ENCODE results near the gene MRGPRD.

Gene MRGPRD

GRCh38 chr11:68997995-68998348 lies 17.2 kb upstream of the MRGPRD start:
- no peak for DNase-seq (ENCODE audit: low read depth)
- H3K4me3 ChIP-seq (ENCODE audit: low read depth, low read length) = no peak overlapping the region
- TF ChIP-seq, protein P1, sequence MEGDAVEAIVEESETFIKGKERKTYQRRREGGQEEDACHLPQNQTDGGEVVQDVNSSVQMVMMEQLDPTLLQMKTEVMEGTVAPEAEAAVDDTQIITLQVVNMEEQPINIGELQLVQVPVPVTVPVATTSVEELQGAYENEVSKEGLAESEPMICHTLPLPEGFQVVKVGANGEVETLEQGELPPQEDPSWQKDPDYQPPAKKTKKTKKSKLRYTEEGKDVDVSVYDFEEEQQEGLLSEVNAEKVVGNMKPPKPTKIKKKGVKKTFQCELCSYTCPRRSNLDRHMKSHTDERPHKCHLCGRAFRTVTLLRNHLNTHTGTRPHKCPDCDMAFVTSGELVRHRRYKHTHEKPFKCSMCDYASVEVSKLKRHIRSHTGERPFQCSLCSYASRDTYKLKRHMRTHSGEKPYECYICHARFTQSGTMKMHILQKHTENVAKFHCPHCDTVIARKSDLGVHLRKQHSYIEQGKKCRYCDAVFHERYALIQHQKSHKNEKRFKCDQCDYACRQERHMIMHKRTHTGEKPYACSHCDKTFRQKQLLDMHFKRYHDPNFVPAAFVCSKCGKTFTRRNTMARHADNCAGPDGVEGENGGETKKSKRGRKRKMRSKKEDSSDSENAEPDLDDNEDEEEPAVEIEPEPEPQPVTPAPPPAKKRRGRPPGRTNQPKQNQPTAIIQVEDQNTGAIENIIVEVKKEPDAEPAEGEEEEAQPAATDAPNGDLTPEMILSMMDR (conservative IDR thresholded peaks at IDR 0.05; ENCODE audit: low read depth, low read length) = no peak

GRCh38 chr11:68997124-68997994 lies 16.6 kb upstream of the MRGPRD start:
- no peak for DNase-seq (ENCODE audit: low read depth)

GRCh38 chr11:68996376-68997123 lies 15.8 kb upstream of the MRGPRD start:
- no peak for DNase-seq (ENCODE audit: low read depth)
- no peak overlapping the region for H3K4me3 ChIP-seq (ENCODE audit: low read depth, low read length)
- TF ChIP-seq, protein P1 (conservative IDR thresholded peaks at IDR 0.05; ENCODE audit: low read depth, low read length) = no peak

More at GRCh38 chr11:68997124-68997994, 16.6 kb upstream of the MRGPRD start:
- no peak overlapping the region for H3K4me3 ChIP-seq (ENCODE audit: low read depth, low read length)
- TF ChIP-seq, protein P1 (conservative IDR thresholded peaks at IDR 0.05; ENCODE audit: low read depth, low read length) = no peak

DNA sequence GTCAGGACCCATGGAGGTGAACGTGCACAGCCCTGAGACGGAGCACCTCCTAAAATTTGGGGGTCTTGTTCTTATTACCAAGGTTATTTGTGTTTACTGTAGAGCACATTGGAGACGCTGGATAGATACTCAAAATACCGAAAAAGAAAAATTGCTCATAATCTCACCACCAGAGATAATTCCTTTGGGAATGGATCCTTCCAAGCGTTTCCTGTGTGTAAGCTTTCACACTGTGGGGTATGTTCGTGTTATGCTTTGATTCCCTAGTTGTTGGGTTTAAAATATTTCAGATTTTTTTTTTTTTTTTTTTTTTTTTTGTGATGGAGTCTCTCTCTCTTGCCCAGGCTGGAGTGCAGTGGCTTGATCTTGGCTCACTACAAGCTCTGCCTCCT lies 14.1 kb upstream of the MRGPRD start:
- no peak overlapping the region for H3K4me3 ChIP-seq (ENCODE audit: low read depth, low read length)
- no peak for DNase-seq (ENCODE audit: low read depth)
- TF ChIP-seq, protein P1 (conservative IDR thresholded peaks at IDR 0.05; ENCODE audit: low read depth, low read length) = no peak

GRCh38 chr11:68994161-68994893 lies 13.5 kb upstream of the MRGPRD start:
- no peak for DNase-seq (ENCODE audit: low read depth)
- TF ChIP-seq, protein P1 (conservative IDR thresholded peaks at IDR 0.05; ENCODE audit: low read depth, low read length) = no peak

DNA sequence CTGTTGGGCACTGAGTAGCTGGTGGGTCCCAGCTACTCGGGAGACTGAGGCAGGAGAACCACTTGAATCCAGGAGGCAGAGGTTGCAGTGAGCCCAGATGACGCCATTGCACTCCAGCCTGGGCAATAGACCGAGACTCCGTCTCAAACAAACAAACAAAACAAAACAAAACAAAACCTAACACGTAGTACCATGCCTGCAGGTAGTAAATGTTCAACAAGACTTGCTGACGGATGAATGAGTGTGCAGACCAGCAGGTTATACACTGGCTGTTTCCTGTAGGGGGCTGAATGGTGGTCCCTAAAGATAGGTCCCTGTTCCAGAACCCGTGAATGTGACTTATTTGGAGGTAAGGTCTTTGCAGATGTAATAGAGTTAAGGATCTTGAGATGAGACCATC lies 12.8 kb upstream of the MRGPRD start:
- no peak for DNase-seq (ENCODE audit: low read depth)
- no peak overlapping the region for H3K4me3 ChIP-seq (ENCODE audit: low read depth, low read length)
- TF ChIP-seq, protein P1 (conservative IDR thresholded peaks at IDR 0.05; ENCODE audit: low read depth, low read length) = no peak

More at GRCh38 chr11:68994161-68994893, 13.5 kb upstream of the MRGPRD start:
- no peak overlapping the region for H3K4me3 ChIP-seq (ENCODE audit: low read depth, low read length)

All from choroid plexus epithelial cell (primary cell).